Right forelimb (tissue), 1 donor: Measurements from ENCODE around the gene USP48.
"Not testable (repeated sequence)": the region's sequence is repeated elsewhere in the genome, so short reads cannot be mapped to it uniquely, and the experiment has no call there.

Source experiments
- DNase-seq: peaks from one replicate; pipeline ENCODE4 v3.0.0-alpha.2; 2018

The USP48 gene

DNA sequence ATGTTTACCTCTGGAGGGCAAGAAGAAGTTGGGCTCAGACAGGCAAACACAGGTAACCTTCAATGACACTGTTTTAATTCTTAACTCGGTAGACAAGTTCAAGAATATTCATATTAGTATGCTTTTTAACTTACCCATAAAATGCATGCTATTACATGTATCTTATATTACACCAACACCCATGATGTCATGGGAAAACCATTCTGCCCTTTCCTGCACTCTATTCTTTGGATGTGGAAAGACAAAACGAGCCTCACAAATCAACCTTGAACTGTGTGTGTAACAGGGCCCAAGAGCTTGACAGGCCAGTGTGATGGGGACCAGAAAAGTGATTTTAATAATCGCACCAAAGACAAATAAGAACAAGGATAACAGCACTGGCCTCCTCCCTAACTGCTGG is 91.2 kb downstream of the USP48 start:
- DNase-seq, result no peak

DNA sequence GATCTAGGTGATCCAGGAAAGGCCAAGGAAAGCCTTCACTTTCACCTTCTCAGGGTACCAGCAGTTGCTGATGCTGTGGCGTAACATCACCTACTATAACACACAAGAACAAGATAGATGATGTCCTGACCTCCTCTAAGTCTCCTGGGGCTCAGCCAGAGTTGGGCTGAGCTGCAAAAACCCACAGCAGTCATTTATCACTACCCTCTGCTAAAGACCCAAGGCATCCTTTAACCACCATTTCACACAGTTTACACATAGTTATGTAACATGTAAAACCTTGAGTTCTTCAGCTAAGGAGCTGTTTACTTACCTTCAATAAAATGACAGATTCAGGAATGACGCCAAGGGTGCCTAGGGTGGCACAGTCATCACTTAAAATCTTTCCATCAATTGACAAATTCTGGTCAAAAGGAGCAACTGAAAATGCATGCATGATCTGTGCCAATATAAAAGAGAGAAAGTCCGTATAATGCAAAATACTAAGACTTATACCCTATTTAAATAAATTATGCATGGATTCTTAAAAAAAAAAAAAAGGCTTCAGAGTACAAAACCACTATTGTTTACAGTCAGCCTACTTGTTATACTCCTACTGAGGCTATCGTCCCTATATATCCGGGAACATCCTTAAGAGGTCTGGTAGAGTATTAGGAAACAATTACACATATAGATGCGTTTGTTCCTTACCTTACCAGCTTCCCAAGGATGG is 93.1 kb downstream of the USP48 start:
- no peak for DNase-seq

DNA sequence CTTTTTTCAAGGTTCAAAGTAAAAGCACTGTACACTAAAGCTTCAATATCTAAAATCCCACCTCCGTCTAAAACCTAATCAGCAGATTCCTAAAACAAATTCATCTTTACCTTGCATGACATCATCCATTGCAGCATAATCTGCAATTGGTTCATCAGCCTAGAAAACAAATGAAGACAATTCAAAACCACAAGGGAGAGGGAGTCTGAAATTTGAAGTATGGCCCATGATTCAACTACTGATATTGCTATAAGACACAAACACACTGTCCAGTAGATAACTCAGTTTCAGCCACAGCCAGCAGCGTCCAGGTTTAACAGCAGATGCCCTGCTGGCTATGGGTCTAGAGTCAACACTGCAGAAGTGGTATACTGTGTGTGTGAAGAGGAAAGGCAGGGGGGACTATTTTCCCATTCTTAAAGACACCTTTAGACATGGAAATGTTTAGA is 95.8 kb downstream of the USP48 start:
- no peak for DNase-seq

DNA sequence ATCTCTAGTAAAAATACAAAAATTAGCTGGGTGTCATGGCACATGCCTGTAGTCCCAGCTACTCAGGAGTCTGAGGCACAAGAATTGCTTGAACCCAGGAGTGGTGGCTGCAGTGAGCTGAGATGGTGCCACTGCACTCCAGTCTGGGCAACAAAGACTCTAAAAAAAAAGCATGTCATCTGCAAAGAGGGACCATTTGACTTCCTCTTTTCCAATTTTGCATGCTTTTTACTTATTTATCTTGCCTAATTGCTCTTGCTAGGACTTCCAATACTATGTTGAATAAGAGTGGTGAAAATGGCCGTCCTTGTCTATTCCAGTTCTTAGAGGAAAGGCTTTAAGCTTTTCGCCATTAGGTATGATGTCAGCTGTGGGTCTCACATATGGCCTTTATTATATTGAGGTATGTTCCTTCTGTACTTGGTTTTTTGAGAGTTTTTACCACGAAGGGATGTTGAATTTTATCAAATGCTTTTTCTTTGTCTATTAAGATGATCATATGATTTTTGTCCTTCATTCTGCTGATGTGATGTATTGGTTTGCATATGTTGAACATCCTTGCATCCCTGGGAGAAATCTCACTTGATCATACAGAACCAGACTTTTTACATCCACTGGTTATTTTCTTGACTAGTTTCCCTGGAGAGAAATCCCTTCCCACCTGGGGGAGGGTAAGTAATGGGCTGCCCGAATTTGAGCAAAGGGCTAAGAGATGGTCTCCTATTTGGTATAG is 96.8 kb downstream of the USP48 start:
- DNase-seq, result no peak

DNA sequence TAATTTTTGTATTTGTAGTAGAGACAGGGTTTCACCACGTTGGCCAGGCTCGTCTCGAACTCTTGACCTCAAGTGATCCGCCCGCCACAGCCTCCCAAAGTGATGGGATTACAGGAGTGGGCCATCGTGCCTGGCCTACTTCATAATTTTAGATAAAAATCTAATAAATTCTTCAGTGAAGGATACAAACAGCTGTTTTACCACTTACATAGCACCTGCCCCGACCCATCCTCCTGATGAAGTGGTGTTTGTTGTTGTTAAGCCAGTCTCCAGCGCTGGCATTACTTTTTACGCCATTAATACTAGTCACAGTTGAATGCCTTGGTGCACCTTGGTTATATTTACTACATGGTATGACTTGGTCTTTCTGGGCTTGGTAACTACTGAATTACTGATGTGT is 101.5 kb downstream of the USP48 start:
- DNase-seq, result no peak

DNA sequence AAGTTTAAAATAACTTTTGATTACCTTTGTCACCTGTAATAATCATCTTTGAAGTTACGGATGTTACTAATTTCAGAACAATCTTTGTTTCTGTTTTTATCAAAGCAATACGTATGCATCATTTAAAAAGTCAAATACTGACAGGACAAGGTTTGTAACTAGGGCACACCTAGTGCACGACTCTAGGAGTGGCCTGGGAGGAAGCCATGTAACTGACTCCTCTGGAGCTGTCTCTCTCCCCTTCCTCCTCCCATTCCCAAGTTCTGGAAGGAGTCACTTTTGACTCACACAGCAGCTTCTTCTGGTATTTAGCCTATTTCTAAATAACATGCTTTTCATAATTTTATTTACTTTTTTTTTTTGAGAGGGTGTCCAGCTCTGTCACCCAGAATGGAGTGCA is 102.0 kb downstream of the USP48 start:
- no peak for DNase-seq

DNA sequence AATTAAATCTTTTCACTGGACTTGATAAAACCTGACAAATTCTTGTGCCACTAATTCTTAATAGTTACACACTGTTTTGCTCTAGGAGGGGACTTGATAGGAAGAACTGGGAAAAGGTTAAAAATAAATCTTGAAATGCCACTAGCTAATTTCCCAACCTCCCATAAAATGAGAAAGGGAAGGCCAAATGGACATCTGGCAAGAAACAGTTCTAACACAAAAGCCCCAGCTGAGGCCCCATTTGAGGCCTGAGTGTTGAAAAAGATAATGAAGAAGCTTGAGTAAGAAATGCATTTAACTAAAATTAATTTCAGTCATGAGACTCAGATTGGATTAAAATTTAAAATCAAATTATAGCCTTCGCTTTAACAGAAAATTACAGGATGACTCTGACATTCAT is 102.6 kb downstream of the USP48 start:
- DNase-seq, result no peak

GRCh38 chr1:21677168-21677567 is 105.8 kb downstream of the USP48 start:
- no peak for DNase-seq

DNA sequence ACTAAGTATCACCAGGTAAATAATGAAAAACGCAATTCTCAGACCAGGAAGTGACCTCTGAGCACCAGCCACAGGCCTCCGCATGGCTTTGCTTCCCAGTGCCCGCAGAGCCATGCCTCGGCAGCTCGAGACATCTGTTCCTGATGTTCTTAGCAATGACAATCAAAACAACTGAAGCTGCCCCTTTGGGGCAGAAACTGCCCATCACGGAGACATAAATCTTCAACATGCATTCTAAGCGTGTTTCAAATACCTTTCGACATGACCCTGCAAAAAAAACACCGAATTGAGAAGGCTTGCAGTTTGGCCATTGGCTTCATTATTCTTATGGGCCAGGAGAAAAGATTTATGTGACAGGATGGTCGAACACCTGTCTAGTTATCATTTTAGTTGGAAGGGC is 108.0 kb downstream of the USP48 start:
- no peak for DNase-seq

GRCh38 chr1:21673853-21674252 is 109.1 kb downstream of the USP48 start:
- not testable (repeated sequence) for DNase-seq

- DNase-seq, result no peak
Observed at GRCh38 chr1:21673277-21673780, 109.6 kb downstream of the USP48 start.

DNA sequence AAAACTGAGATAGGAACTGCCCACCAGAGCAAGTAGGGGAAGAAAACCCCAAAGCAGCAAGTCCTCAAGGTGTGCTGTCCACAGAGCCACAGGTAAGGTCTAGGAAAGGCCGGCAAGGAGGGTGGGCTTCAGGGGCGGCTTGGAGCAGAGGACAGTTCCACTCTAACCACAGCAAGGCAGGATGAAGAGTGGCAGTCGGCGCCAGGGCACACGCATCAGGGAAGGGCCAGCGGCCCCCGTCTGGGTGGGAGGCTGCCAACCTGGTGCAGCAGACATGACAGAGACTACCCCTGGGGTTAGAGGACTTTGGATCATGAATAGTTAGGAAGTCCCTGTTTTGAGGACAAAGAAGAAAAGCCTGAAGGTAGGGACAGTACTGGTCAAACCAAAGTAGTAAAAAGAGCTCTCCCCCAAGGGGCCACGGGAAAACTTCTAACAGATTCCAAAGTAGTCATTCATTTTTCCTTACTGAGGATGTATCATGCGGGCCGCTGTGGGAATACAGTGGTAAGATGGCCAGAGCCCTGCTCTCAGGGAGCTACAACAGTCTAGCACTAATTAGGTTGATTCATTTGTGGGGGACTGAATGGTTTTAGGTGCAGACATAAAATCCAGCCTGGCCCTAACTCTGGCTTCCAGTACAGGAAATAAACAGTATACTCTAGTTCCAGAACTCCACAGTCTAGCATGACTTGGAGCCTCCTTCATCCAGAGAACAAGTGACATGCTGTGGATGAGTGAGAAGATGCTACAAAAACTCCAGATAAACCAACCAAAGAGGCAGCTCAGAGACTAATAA is 110.3 kb downstream of the USP48 start:
- no peak for DNase-seq

GRCh38 chr1:21671915-21672314 is 111.0 kb downstream of the USP48 start:
- no peak for DNase-seq

GRCh38 chr1:21670956-21671902 is 111.7 kb downstream of the USP48 start:
- no peak for DNase-seq

DNA sequence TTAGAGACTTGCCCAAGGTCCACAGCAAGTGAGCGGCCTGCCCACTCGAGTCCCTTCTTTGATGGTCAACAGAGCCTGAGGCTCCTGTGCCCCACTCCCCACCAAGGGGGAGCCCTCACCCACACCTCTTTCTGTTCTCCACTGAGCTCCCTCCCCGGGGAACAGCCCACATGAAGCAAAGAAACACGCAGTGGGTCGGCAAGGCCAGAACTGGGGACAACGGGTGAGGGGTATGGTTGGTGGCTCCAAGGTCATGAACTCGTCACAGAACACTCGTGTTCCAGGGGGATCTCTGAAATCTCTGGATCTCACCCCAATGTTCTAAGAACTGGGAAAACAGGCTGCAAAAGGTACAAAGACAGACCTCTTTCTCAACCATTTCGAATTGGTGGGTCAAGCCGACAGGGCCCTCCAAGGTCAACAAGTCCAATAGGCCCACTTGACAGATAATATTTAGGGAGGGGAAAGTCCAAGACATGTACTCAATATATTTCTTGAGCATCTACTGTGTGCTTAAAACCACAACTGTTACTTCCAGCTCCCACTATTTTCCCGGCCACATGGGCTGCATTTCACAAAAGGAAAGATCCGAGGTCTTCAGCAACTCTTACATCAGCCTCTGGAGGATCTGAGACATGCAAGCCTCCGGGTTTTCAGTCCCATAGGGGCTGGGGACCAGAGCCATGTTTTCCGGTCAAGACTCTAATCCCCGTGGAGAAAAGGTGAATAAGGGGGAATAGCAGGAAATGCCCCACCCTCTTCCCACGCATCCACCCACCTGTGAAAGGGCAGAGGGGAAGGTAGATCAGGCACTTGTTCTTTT is 112.7 kb downstream of the USP48 start:
- DNase-seq, result no peak

DNA sequence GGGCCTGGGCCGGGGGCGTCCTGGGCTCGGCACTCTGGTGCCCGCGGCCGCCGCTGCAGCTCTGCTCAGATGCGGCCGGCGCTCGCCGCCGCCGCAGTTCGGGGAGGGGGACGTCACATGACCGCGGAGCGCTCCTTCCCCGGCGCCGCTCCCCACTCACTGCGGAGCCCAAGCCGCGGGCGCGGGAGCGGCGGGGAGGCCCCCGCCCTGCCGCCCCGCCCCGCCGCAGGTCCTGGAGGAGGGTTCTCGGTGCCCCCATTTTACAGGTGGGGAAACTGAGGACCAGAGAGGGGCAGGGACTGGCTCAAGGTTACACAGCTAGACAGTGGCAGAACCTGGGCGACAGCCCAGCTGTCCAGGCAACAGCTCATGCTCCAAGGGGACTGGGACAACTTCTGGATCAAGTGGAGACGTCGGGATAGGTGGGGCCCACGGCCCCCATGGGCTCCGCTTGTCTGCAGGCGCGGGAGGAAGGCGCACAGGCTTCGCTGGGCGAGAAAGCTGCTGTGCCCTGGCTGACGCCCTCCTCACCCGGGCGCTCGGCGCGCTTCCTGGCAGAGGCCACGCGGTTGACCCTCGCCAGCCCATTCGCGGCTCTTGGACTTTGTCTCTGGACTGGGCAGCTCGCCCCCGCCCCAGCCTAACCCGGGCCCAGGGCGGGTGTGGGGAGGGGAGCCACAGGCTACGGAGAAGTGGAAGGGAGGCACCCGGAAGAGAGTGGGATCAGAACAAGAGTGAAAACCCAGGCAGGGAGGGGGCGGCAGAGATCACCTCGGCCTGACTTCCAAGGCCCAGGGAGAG is 113.5 kb downstream of the USP48 start, which contains the start of gene RAP1GAP:
TSS of gene RAP1GAP (minus strand) at position 100 of the 801 bp plus-strand sequence. CDS start 49,325 bp downstream, outside the sequence.
- no peak for DNase-seq

DNA sequence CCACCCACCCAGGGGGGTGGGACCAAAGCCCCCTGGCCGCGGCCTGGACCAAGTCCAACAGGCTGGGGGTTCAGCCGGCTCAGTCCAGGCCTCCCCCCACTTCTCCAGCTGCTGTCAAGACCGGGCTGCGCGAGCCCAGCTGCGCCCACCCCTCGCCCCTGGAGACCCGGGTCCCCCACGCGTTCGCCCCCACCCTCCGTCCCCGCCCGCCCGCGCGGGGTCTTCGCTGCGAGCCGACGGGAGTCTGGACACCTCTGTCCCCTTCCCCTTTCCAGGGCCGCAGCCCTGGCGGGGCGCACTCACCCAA is 114.0 kb downstream of the USP48 start:
- no peak for DNase-seq

DNA sequence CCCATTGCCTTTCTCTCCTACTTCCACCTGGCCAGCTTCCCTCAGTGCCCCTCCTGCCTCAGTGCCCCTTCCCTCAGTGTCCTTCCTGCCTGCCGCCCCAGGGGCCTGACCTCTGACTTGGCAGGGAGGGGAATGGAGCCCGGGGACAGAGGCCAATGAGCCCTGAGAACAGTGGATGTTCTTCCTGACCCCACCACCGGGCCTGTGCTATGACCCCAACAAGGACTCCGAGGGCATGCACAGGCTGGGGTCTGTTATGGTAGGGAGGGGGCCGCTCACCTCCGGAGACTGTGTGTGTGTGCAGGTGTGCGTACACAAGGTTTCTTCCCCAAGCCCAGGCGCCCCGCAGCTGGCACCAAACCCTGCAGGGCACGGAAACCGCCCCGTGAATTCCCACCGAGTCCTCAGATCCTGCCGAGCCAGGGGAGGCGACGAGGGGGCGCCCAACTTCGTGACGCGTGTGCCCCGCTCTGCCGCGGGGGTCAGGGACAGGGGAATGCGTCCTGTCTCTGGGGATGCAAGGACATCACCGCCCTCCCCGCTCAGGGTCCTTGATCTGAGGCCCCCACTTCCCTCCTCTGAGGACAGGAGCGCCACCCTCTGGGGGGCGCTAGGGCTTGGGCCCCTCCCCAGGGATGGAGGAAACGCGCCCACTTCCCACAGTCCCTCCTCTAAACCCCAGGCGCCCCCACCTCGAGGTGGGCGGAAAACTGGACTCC is 114.6 kb downstream of the USP48 start:
- DNase-seq, result no peak

GRCh38 chr1:21667348-21668231 is 115.4 kb downstream of the USP48 start:
- DNase-seq, result no peak
